Upper lobe of left lung (tissue), 4 donors: Measurements from ENCODE around the gene KCND2.

ENCODE experiments used
- POLR2A ChIP-seq, 4 donors: fragments of 450-650 bp; IDR thresholded peaks; one replicate each; pipeline ENCODE4 v1.5.1; 2016 to 2017; ENCODE audit warnings: antibody characterized with exemption in 4 of 4, mild to moderate bottlenecking in 2 of 4
- POLR2AphosphoS5 ChIP-seq, 2 donors: sonication (generic); formaldehyde crosslinking; IDR thresholded peaks; one replicate each; pipeline ENCODE4 v1.5.1; 2017; ENCODE audit warnings: antibody characterized with exemption in 2 of 2

DNA sequence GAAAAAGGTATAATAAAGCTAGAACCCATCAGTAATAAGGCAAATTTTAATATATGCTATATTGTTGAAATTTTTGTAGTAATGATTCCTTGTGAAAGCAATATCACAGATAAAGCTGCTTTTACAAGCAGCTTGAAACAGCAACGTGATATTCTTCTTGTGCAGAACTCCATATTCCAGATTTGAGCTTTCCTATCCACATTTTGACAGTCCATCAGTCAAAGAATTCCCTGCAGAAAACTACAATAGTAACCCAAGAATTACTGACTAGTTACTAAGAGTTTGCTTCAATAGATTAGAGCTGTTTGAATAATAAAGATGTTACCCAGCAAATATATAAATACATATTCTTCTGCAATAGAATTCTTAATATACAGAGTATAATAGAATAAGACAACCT, 291.2 kb downstream of the KCND2 start:
- TF ChIP-seq POLR2AphosphoS5 (IDR thresholded peaks at IDR 0.05) = no peak
- no peak for TF ChIP-seq POLR2A (IDR thresholded peaks at IDR 0.05)
